Stimulated activated CD4-positive, alpha-beta T cell treated with anti-CD3 and anti-CD28 coated beads, Interleukin-12 subunit alpha, Interleukin-12 subunit beta, amount 100 ng/mL, for 4 hours (primary cell): ENCODE measurements around the gene MEP1A.
"Not testable (repeated sequence)": the region's sequence is repeated elsewhere in the genome, so short reads cannot be mapped to it uniquely, and the experiment has no call there.

Source experiments
- DNase-seq: peaks from one replicate; pipeline ENCODE4 v3.0.0-alpha.2; 2020

Gene MEP1A

GRCh38 chr6:46793138-46793537 lies at the start of gene MEP1A:
Gene MEP1A, plus strand, starts transcription at chr6:46793389. Its CDS starts 10 bp downstream, at chr6:46793399.
- no peak for DNase-seq

- no peak for DNase-seq
Measured at GRCh38 chr6:46743425-46744158, 49.6 kb upstream of the MEP1A start.

GRCh38 chr6:46744159-46744725 lies 48.9 kb upstream of the MEP1A start:
- not testable (repeated sequence) for DNase-seq

- DNase-seq, result no peak
Measured at GRCh38 chr6:46745973-46746372, 47.2 kb upstream of the MEP1A start.

- DNase-seq, result no peak
Measured at GRCh38 chr6:46746696-46747095, 46.5 kb upstream of the MEP1A start, which contains the start of gene ANKRD66. Gene ANKRD66, plus strand, starts transcription at chr6:46746933. Its CDS starts 5,016 bp downstream, at chr6:46751949.

GRCh38 chr6:46748940-46749503 lies 44.2 kb upstream of the MEP1A start:
- no peak for DNase-seq

- DNase-seq, result no peak
Measured at GRCh38 chr6:46749731-46750130, 43.5 kb upstream of the MEP1A start.

- no peak for DNase-seq
Measured at GRCh38 chr6:46751658-46752057, 41.5 kb upstream of the MEP1A start.

GRCh38 chr6:46755865-46756264 lies 37.3 kb upstream of the MEP1A start:
- DNase-seq, result no peak

- DNase-seq, result no peak
Measured at GRCh38 chr6:46756469-46757213, 36.5 kb upstream of the MEP1A start.

GRCh38 chr6:46757214-46757596 lies 36.0 kb upstream of the MEP1A start:
- no peak for DNase-seq

GRCh38 chr6:46758960-46759753 lies 34.0 kb upstream of the MEP1A start:
- DNase-seq, result no peak

- DNase-seq, result no peak
Measured at GRCh38 chr6:46760925-46761324, 32.3 kb upstream of the MEP1A start.

GRCh38 chr6:46763466-46763865 lies 29.7 kb upstream of the MEP1A start:
- DNase-seq, result no peak

GRCh38 chr6:46764280-46764679 lies 28.9 kb upstream of the MEP1A start:
- DNase-seq, result not testable (repeated sequence)

- no peak for DNase-seq
Measured at GRCh38 chr6:46764961-46765360, 28.2 kb upstream of the MEP1A start.

- DNase-seq, result no peak
Measured at GRCh38 chr6:46772016-46772415, 21.2 kb upstream of the MEP1A start.

- DNase-seq, result no peak
Measured at GRCh38 chr6:46772762-46773161, 20.4 kb upstream of the MEP1A start.

GRCh38 chr6:46773201-46773855 lies 19.9 kb upstream of the MEP1A start:
- DNase-seq, result no peak

- not testable (repeated sequence) for DNase-seq
Measured at GRCh38 chr6:46774736-46775135, 18.5 kb upstream of the MEP1A start.

- no peak for DNase-seq
Measured at GRCh38 chr6:46776070-46776712, 17.0 kb upstream of the MEP1A start.
